ENCODE results near the gene CHRNA3.

CHRNA3 gene

DNA sequence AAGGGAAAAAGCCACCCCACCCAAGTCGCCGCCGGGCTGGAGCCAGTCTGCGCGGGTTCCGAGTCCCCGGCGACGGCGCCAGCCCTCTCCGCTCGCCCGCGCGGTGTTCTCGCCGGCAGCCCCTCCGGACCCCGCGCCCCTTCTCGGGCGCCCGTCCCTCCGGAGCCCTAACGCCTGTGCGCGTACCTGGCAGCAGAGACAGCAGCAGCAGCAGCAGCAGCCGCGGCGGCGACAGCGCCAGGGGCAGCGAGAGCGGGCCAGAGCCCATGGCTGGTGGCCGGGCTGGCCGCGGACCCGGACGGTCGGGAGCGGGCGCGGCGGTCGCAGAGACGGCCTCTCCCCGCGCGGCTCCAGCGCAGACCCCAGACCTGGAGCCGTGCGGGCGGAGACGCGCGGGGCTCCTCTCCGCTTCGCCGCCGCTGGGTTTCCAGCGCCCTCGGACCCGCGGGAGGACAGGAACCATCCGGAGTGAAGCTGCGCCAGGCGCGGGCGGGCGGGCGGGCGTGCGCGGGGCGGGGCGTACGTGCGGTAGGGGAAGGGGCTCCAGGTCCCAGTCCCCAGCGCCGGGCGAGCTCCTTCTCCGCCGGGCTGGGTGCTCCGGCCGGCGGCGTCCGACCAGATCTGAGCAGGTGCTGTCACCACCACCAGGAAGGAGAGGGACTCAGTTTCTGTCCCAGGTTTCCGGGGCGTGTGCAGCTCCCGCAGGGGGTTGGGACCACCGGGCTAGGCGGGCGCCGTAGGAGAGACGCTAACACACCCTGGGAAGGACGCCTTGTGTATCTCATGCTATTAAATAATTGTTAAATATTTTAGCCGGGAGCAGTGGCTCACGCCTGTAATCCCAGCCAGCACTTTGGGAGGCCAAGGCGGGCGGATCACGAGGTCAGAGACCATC lies at the start of gene CHRNA3:
TSS of gene CHRNA3 (minus strand) at position 470 of the 895 bp plus-strand sequence. CDS start at position 268, 202 bp downstream.
- DNase-seq: no peak

DNA sequence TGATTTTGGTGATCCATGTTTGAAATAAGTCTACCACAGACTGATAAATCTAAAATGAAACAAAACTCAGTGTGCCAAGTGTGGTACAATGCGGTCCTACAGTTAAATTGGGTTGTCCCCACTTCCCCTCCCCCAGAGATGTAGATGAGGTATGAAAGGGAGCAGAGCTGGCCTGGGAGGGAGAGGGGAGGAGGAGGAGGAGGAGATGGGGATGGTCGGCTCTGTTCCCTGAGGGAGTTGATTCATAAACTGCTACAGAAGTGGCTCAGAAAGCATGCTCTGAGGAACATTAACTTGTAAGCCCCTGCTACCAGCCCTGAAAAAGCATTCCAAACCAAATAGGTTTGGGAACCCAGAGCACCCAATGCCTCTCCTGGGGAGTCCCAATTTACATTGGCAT lies 48.2 kb upstream of the CHRNA3 start:
- no peak for DNase-seq

GRCh38 chr15:78667578-78668236 lies 46.9 kb upstream of the CHRNA3 start:
- DNase-seq: no peak

- no peak for DNase-seq
Measured at GRCh38 chr15:78666010-78666409, 45.2 kb upstream of the CHRNA3 start.

DNA sequence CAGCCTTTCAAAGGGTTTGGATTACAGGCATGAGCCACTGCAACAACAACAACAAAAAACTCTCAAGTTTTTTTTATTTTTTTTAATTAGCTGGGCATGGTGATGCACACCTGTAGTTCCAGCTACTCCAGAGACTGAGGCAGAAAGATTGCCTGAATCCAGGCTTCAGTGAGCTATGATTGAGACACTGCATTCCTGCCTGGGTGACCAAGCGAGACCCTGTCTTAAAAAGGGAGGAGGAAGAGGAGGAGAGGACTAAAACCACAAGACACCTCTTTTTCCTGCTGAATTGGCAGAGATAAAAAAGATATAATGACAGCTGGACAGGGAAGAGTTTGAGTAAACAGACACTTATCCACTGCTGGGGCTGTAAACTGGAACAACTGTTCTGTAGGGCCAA lies 42.9 kb upstream of the CHRNA3 start:
- no peak for DNase-seq

GRCh38 chr15:78662028-78662427 lies 41.2 kb upstream of the CHRNA3 start:
- DNase-seq: no peak

DNA sequence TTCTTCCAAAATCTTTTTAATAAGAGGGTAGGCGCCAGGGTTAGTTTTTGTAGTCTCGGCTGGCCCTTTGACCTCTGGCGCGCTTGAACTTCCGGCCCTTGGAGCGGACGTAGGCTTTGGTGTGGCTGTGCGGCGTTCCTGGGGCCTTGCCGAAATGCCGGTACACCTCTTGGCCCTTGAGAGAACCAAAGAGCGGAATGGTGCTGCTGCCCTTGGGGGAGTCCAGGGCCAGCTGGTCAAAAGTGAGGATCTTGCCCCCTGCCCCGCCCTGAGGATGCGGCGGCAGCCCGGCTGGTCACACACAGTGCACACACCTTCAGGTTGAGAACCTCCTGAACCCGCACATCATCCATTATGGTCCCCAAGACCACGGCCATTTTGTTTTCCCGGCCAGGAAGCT lies 40.2 kb upstream of the CHRNA3 start:
- DNase-seq: no peak

- no peak for DNase-seq
Measured at GRCh38 chr15:78660584-78660983, 39.8 kb upstream of the CHRNA3 start.

GRCh38 chr15:78658823-78659222 lies 38.0 kb upstream of the CHRNA3 start:
- DNase-seq: no peak

DNA sequence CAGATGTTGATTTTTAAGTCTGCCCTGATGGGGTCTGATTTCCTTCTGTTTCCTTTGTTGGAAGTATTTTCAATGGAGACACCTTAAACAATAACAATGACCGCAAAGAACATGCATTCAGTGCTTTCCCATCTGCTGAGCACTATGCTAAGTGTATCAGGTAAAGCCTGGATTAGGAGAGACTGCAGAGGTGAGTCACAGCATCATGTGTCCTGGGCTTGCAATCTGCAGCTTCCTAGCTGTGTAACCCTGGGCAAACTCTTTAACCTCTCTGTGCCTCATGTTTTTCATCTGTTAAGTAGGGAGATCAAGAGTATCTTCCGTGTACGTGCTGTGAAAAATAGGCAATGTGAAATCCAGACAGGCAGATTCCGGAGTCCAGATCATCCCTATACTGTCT lies 33.5 kb upstream of the CHRNA3 start:
- no peak for DNase-seq

GRCh38 chr15:78651930-78652615 lies 31.3 kb upstream of the CHRNA3 start:
- no peak for DNase-seq

DNA sequence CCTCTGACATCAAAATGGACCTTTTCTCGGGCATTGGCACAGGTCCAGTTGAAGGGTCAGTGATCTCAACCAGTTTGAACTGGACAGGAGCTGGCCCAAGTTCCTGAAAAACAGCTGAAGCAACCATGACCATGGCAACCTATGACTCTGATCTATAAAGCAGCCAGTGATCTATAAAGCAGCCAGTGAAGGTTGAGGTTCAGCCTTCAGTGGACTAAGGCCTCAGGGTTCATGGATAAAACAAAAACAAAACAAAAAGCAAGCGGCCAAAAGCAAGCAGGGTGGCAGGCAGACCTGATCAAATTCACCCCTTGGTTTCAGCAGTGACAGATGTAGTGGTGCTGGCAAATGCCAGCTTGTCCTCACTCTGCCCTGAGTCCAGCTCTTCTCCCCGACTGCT lies 30.2 kb upstream of the CHRNA3 start:
- DNase-seq: no peak

GRCh38 chr15:78650022-78650421 lies 29.2 kb upstream of the CHRNA3 start:
- no peak for DNase-seq

DNA sequence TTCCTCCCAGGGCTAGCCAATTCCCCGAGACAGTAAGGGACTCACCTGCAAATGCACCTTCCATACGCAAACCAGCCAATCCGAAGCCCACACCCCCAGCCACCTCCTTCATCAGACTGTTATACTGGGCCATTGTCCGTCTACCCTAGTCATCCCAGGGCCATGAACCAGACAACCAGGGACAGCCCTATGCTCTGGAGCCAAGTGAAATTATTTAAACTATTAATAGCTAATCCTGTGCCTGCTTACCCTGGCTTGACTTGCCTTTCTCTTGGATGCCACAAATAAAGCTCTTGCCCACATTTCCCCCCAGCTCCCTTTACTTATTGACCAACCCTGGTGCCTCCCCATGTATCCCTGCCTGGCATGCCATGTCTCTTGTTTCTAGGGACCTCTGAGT lies 24.2 kb upstream of the CHRNA3 start:
- no peak for DNase-seq

- DNase-seq: no peak
Measured at GRCh38 chr15:78642331-78642730, 21.5 kb upstream of the CHRNA3 start.

DNA sequence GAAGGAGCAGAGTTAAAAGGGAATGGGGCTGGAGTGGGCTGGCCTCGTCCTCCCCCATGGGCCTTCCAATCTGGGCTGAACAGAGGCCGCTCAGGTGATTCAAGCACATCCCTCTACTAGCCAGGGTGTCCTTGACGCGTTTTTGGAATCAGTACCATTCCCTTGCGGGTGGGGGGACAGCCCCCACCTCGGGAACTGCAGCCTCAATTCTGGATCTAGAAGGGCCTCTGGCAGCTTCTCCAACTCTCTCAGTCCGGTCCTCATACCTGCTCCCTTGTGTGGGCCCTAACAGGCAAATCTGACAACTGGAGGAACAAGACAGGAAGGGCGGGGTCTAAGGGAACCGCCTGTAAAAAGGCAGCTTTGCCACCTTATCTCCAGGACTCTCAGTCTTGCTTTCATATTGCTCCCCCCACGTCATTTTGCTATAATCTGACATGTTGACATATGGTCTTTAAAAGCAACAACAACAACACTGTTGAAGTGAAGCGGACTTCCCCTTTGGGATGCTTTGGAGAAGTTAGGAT lies 21.0 kb upstream of the CHRNA3 start:
- DNase-seq: no peak

DNA sequence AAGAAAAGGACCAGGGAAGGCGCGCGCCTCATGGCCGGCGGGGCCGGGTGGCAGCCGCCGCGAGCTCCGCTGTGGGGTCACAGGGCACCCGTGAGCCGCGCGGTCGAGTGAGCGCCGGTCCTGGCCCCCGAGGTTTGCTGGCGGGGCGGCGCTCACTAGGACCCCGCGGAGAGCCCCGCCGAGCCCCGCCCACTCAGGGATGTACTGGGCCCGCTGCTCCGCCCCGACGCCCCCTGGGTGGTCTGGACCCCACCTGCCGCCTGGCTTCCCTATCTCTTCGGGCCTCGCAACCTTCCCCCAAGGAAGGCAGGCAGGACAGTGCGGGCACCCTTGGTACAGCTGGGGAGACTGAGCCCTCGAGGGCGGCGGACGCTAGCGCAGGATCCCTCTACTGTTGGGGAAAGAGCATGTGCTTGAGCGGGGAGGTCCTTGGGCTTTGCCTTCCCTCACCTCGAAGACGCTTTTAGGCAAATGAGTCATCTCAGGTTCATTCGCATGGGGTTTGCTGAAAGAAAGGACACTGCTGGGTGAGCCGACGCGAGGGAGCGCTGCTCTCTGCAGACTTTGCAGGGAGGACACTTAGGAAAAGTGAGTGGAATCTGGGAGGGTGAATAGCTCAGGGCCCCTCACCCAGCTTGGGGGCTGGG lies 20.4 kb upstream of the CHRNA3 start, which contains the start of gene CHRNB4:
TSS of gene CHRNB4 (minus strand) at position 109 of the 647 bp plus-strand sequence. CDS start at position 32, 77 bp downstream.
- DNase-seq: no peak

GRCh38 chr15:78640527-78641101 lies 19.8 kb upstream of the CHRNA3 start:
- DNase-seq: no peak

DNA sequence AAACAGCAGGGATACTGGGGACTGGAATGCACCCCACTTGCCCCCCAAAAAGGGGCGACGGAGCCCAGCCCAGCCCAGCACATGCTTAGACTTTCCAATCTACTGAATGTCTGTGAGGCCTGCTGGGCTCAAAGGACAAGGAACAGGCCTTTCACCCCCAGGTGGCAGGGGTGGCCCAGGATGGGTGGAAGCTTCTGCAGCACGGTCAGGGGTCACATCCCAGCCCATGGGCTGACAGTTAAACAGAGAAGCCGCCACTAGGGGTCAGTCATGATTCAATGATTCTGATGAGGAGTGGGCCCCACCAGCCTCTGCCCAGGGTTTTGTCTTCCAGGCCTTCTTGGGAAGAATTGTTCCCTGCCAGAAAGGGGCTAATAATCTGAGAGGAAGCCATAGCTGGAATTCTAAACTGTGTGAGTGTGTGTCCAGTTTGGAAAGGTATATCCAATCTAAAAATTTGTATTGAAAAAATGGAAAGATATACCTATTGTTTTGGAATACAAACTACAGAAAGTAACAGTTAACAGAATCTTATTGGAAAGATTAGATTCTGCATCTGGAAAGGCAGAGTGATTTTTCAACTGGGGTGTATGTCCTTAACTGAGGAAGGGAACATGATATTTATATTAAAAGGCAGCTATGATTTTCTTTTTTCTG lies 18.0 kb upstream of the CHRNA3 start:
- DNase-seq: peak; percentile 53

DNA sequence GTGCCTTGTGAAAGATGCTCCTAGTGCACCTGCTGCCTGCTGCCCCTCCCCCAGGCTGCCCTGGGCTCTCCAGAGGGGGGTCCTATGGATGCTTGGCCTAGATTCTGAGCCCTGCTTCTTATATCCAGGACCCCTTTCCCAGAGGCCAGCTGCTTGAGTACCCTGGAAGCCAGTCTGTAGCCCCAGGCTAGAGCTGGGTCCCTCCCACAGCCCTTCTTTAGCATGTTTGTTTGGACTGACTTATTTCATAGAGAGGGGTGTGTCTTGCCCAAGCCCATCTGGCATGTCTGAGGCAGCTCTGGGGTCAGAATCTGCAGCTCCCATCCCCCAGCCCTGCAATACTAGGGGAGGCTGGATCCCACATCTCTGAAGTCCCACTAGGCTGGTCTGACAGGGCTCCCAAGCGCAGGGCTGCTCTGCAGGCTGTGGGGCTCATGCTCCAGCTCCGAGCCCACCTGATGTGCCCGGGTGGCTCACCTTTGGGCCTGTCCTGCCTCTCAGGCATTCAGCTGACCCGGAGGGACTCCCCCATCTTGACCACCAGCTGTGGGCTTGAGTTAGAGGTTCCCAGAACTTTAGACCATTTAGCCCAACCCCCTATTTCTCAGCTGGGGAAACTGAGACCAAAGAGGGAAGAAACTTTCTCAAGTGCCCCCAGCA lies 17.1 kb upstream of the CHRNA3 start:
- no peak for DNase-seq

DNA sequence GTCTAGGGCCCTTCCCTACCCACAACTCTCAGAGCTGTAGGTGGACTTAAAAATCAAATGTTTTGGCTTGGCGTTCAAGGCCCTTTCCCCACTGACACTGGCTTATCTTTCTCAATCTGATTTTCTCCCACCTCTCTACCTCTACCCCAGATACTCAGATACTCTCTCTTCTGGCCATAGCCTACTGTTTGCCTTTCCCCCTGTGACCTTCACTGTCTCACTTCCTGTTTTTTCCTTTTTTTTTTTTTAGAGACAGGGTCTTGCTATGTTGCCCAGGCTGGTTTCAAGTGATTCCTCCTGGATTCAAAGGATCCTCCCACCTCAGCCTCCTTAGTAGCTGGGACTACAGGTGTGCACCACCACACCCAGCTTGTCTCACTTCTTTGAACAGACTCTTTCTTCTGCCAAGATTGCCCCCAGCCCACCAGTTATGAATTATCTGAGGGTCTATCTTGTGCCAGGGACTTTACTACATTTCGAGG lies 15.6 kb upstream of the CHRNA3 start:
- no peak for DNase-seq
